CD4-positive, alpha-beta T cell (primary cell): ENCODE measurements around the gene MYL9. TPM values are rescaled to one million over a fixed set of nuclear protein-coding genes. Genes with fewer than 3 reads are reported as not detected.
A peak's percentile ranks its signal among the peaks of the same experiment; 100 is the strongest.

Experiments
- ATAC-seq: fragments of 200-7000 bp; cut with Tn5 transposase; one replicate; pipeline ENCODE4 v1.10.0; 2022; ENCODE audit warnings: mild to moderate bottlenecking; ENCODE audit not compliant: poor library complexity
- CTCF ChIA-PET: fragments of 350-600 bp; sonication (Branson Sonifier 250); formaldehyde crosslinking; loops from one replicate; lab custom pipeline; 2021; ENCODE audit warnings: antibody characterized with exemption, inconsistent platforms; lab: Charles Lee
- POLR2A ChIA-PET: fragments of 350-600 bp; sonication (Branson Sonifier 250); formaldehyde crosslinking; loops from one replicate; lab custom pipeline; 2021; ENCODE audit warnings: antibody characterized with exemption, inconsistent platforms; lab: Charles Lee
- DNase-seq, 14 experiments: peaks; one replicate each; pipeline ENCODE4 v3.0.0-alpha.2; 2013 to 2020; ENCODE audit warnings: mixed read lengths in 2 of 14
- H3K27ac ChIP-seq, 2 donors: one replicate each; pipeline versions ENCODE4 v1.5.1 to v1.7.0; 2013; ENCODE audit warnings: low read length in 2 of 2, low read depth in 1 of 2, mild to moderate bottlenecking in 1 of 2
- H3K27me3 ChIP-seq, 2 experiments: 1 replicate in 1 of 2; 2 replicates in 1 of 2; pipeline versions ENCODE4 v1.6.1 to v1.7.0; 2013; ENCODE audit warnings: low read length in 2 of 2, control low read depth in 1 of 2, mild to moderate bottlenecking in 1 of 2, moderate library complexity in 1 of 2; ENCODE audit not compliant: insufficient read depth in 2 of 2, control insufficient read depth in 1 of 2
- H3K36me3 ChIP-seq: one replicate; pipeline ENCODE4 v1.6.1; 2013; ENCODE audit warnings: low read length, control low read depth; ENCODE audit not compliant: insufficient read depth
- H3K4me1 ChIP-seq: one replicate; pipeline ENCODE4 v1.6.1; 2013; ENCODE audit warnings: low read length, control low read depth; ENCODE audit not compliant: insufficient read depth
- H3K4me3 ChIP-seq: one replicate; pipeline ENCODE4 v1.5.1; 2013; ENCODE audit warnings: mild to moderate bottlenecking, low read length, moderate library complexity
- H3K9me3 ChIP-seq, 2 experiments: 1 replicate in 1 of 2; 2 replicates in 1 of 2; pipeline versions ENCODE4 v1.6.1 to v1.7.0; 2013; ENCODE audit warnings: low read length in 2 of 2, mild to moderate bottlenecking in 2 of 2, control low read depth in 1 of 2, moderate library complexity in 1 of 2; ENCODE audit not compliant: control insufficient read depth in 1 of 2, insufficient read depth in 1 of 2
- H3K27ac Mint-ChIP-seq: one replicate; pipeline ENCODE4 v1.8.0; 2020; ENCODE audit warnings: mixed read lengths
- H3K27me3 Mint-ChIP-seq: one replicate; pipeline ENCODE4 v1.8.0; 2021; ENCODE audit warnings: mixed read lengths
- H3K36me3 Mint-ChIP-seq: one replicate; pipeline ENCODE4 v1.8.0; 2021; ENCODE audit warnings: low read depth, mixed read lengths
- H3K4me1 Mint-ChIP-seq: one replicate; pipeline ENCODE4 v1.8.0; 2021; ENCODE audit warnings: low read depth, mixed read lengths
- H3K4me3 Mint-ChIP-seq: one replicate; pipeline ENCODE4 v1.8.0; 2020; ENCODE audit warnings: mild to moderate bottlenecking, mixed read lengths
- H3K9me3 Mint-ChIP-seq: one replicate; pipeline ENCODE4 v1.8.0; 2020; ENCODE audit warnings: mixed read lengths
- CTCF ChIP-seq: fragments of 200-600 bp; IDR thresholded peaks from one replicate; pipeline ENCODE4 v1.8.0; 2022; ENCODE audit warnings: antibody characterized with exemption, mild to moderate bottlenecking
- intact Hi-C, 2 experiments: fragments of 100-400 bp; cut with DNase I in 1 of 2; cut with micrococcal nuclease in 1 of 2; formaldehyde crosslinking; loops; one replicate each; pipeline versions ENCODE4 v1.15.1 to v1.9.0; 2023 to 2025; cut with DNase I, micrococcal nuclease
- total RNA-seq, 174 experiments: library from RNA in 2 of 174; stranded (reverse) in 2 of 174; gene quantifications; one replicate each; pipeline ENCODE4 v1.2.3 and lab custom pipeline; 2021 to 2026

Gene MYL9
- total RNA-seq, 2 experiments from 2014 or later: not detected

GRCh38 chr20:36579996-36580545 lies 38.8 kb downstream of the MYL9 start:
- Mint-ChIP-seq H3K36me3 (peaks cover 59% of the 10 kb centered on the region), H3K27me3 (no peaks in the 10 kb centered on the region), H3K27ac (peak overlapping the region; percentile 63), H3K9me3 (no peaks in the 10 kb centered on the region), H3K4me1 (peaks cover 34% of the 10 kb centered on the region), H3K4me3 (peak overlapping the region; percentile 50)
- peaks cover 29% of the 10 kb centered on the region for H3K4me1 ChIP-seq
- H3K9me3 ChIP-seq: no peaks in the 10 kb centered on the region
- ChIA-PET POLR2A (interaction anchor here (1.5 kb wide), 1 partner anchor 16 kb away, joined by 3 read pairs; no protein-coding TSS in a partner anchor), CTCF (interaction anchor here (1.2 kb wide), 1 partner anchor 25 kb away, joined by 4 read pairs; the partner anchor contains the start of gene RAB5IF)
- no peak for ATAC-seq
- intact Hi-C loops: no loop called here
- H3K4me3 ChIP-seq: no peak overlapping the region
- no peak for TF ChIP-seq CTCF
- H3K36me3 ChIP-seq: peaks cover 43% of the 10 kb centered on the region
- DNase-seq: no peak
- H3K27ac ChIP-seq: peak overlapping the region in 1 of 2 donors; percentile 7
- H3K27me3 ChIP-seq: no peaks in the 10 kb centered on the region

GRCh38 chr20:36582322-36582721 lies 41.0 kb downstream of the MYL9 start:
- ChIA-PET CTCF (no interaction called here), POLR2A (interaction anchor here (0.6 kb wide), 1 partner anchor 10 kb away, joined by 3 read pairs; no protein-coding TSS in a partner anchor)
- DNase-seq (peak in 3 of 14 experiments; percentile 26 to 56 (median 36)), ATAC-seq (peak; percentile 84)
- Histone ChIP-seq H3K4me1 (peaks cover 18% of the 10 kb centered on the region), H3K27ac (peak overlapping the region in 1 of 2 donors; percentile 38), H3K27me3 (no peaks in the 10 kb centered on the region), H3K4me3 (no peak overlapping the region), H3K9me3 (no peaks in the 10 kb centered on the region), H3K36me3 (peaks cover 56% of the 10 kb centered on the region)
- TF ChIP-seq CTCF: no peak
- no peaks in the 10 kb centered on the region for H3K27me3 Mint-ChIP-seq
- peaks cover 23% of the 10 kb centered on the region for H3K4me1 Mint-ChIP-seq
- no peaks in the 10 kb centered on the region for H3K9me3 Mint-ChIP-seq
- H3K36me3 Mint-ChIP-seq: peaks cover 60% of the 10 kb centered on the region
- intact Hi-C loops: no loop called here
- peak overlapping the region; percentile 77 for H3K27ac Mint-ChIP-seq
- peak overlapping the region; percentile 17 for H3K4me3 Mint-ChIP-seq

- no peaks in the 10 kb centered on the region for H3K9me3 Mint-ChIP-seq
- no peak overlapping the region for H3K4me3 Mint-ChIP-seq
- POLR2A ChIA-PET: interaction anchor here (0.6 kb wide), 1 partner anchor 11 kb away, joined by 3 read pairs; no protein-coding TSS in a partner anchor
- Histone ChIP-seq H3K27ac (peak overlapping the region in 1 of 2 donors; percentile 38), H3K9me3 (no peaks in the 10 kb centered on the region), H3K36me3 (peaks cover 57% of the 10 kb centered on the region), H3K27me3 (no peaks in the 10 kb centered on the region), H3K4me3 (no peak overlapping the region), H3K4me1 (peaks cover 21% of the 10 kb centered on the region)
- H3K36me3 Mint-ChIP-seq: peaks cover 65% of the 10 kb centered on the region
- CTCF ChIA-PET: no interaction called here
- H3K27ac Mint-ChIP-seq: peak overlapping the region; percentile 77
- no peak for DNase-seq
- H3K27me3 Mint-ChIP-seq: no peaks in the 10 kb centered on the region
- H3K4me1 Mint-ChIP-seq: peaks cover 28% of the 10 kb centered on the region
- TF ChIP-seq CTCF: no peak
- intact Hi-C loops: no loop called here
- no peak for ATAC-seq
Observed at GRCh38 chr20:36582821-36583220, 41.5 kb downstream of the MYL9 start.
